HK-2 (cell line): ENCODE measurements around the gene COA1.
"Not testable (repeated sequence)": the region's sequence is repeated elsewhere in the genome, so short reads cannot be mapped to it uniquely, and the experiment has no call there.

Experiments used
- DNase-seq: peaks from one replicate; pipeline ENCODE4 v3.0.0-alpha.2; 2018; ENCODE audit not compliant: unreplicated experiment

Gene COA1

GRCh38 chr7:43689115-43689514, 40.2 kb downstream of the COA1 start:
- no peak for DNase-seq

GRCh38 chr7:43687866-43688265, 41.5 kb downstream of the COA1 start:
- DNase-seq, result not testable (repeated sequence)

GRCh38 chr7:43686991-43687390, 42.3 kb downstream of the COA1 start:
- no peak for DNase-seq

- DNase-seq, result no peak
These were observed 48.6 kb downstream of the COA1 start for GRCh38 chr7:43680736-43681135.

GRCh38 chr7:43679210-43680068, 49.9 kb downstream of the COA1 start:
- DNase-seq, result no peak

GRCh38 chr7:43678315-43678714, 51.0 kb downstream of the COA1 start:
- no peak for DNase-seq

DNA sequence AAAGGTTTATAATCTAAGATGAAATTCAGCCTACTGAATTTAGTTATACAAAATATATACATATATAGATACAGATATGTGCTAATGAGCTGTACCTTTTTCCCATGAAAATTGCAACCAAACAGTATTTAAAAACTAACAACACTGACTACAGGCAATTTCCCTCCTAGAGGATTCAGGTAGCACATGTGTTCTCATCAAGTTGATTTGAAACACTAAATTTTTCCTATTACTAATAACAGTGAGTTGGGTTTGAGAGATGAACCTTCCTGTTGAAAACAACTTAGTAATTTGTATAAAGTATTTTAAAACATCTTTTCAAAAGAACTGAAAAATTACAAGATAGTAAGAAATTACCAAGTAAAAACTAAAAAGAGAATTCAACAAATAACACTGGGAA, 51.5 kb downstream of the COA1 start:
- no peak for DNase-seq

DNA sequence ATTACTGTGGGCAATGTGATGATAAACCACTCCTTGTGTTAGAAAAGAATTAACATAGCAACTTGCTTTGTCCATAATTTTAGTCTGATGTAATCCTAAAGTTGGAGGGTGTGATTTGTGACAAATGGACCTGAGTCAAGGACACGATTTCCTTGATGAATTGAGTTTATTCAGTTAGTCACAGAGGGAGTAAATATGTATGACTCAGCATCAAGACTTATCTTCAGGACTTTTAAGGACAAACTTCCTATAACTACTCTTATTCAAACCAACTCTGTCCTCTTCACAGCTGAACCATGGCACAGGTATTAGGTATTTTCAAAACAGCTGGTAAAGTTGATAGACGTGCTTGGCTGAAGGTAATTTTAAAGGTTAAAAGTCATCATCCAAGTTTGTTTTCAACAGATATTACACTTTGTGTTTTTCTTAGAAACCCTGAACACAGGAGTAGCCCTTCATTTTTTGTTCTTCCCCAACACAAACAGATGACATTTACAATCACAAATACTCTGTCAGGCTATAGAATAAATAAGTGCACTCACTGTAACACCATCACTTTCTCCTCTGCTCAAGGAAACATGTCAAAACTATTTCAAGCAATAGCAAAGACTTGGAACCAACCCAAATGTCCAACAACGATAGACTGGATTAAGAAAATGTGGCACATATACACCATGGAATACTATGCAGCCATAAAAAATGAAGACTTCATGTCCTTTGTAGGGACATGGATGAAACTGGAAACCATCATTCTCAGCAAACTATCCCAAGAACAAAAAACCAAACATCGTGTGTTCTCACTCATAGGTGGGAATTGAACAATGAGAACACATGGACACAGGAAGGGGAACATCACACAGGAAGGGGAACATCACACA, 54.5 kb downstream of the COA1 start:
- DNase-seq, result no peak

- not testable (repeated sequence) for DNase-seq
These were observed 55.9 kb downstream of the COA1 start for GRCh38 chr7:43673243-43673976.

GRCh38 chr7:43671521-43671920, 57.8 kb downstream of the COA1 start:
- no peak for DNase-seq

DNA sequence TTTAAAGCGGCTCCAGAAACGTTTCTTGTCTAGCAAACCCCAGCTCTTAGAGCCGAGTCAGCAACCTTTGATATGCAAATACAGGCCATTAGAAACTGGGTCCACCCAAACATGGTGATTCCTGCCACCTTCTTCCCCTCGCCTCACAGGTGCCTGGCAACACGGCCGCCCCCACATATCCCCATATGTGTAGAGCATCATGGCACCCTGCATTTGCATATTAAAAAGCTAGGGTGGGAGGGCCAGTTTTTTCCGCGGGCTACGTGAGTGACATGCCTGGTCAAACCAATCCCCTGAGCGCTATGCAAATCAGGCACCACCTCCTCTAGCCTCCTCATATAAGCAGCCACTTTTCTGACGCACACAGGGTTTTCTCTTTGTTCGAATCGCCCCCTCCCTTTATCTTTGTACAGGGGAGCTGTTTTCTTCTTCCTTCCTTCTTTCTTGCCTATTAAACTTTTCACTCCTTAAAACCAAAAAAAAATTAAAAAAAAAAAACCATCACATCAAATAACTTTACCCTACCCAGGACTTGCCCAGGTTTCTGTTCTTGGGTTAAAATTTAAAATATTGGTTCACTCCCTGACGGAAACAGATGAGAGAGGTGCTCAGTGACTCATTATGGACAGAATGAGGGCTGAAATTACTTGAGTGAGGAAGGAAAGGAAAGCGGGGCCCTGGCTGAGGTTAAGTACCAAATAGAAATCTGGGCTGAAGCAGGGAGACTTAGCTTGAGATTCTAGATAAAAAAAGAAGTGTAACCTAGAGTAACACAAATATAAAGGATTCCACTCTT, 59.8 kb downstream of the COA1 start:
- DNase-seq, result no peak

DNA sequence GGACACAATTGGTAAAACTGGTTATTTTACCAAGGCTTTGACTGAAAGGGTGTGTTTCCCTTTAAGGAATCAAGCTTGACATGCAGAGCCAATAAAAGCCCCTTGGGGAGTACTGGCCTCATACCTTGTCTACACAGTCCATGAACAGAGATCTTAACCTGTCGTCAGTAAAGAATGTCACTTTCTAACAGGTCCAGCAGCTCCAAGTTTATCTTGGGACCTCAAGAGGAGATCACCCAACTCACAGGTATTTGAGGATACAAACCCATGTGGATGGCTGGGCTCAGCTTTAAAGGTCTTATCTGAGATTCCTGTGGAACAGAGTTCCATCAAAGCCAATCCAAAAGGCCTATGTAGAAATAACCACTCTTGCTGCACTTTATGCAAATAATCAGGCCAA, 61.3 kb downstream of the COA1 start:
- DNase-seq, result no peak

GRCh38 chr7:43666938-43667337, 62.4 kb downstream of the COA1 start:
- DNase-seq, result no peak

DNA sequence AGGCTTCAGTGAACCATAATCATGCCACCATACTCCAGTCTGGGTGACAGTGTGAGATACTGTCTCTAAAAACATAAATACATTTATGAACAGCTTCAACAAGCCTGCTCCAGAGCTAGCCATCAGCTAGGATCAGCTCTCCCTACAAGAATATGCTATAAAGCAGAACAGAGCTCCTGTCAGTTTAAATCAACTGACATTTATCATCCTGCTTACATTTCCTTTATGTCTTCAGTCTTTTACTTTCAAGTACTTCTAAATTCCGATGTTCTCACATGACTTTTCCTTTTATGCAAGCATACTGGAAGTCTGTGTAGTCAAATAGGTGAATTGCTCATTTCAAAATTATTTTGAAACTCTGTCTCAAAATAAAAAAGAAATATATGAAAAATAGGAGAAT, 64.6 kb downstream of the COA1 start:
- no peak for DNase-seq

- no peak for DNase-seq
These were observed 69.2 kb downstream of the COA1 start for GRCh38 chr7:43660141-43660540.

DNA sequence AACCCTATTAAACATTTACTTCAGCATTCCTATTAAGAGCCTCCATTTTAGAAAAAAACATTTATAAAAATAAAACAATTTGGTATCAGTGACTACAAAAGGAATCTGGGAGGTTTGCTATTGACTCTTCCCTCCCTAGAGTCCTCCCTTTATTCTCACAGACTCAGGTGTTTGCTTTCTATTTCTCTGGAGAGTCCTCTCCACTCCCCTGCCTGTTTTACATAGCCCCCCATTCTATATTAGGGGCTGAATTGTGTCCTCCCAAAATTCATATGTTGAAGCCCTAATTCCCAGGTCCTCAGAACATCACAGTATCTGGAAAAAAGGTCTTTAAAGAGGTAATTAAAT, 69.8 kb downstream of the COA1 start:
- DNase-seq, result no peak

- DNase-seq, result no peak
These were observed 70.4 kb downstream of the COA1 start for GRCh38 chr7:43658718-43659548.

DNA sequence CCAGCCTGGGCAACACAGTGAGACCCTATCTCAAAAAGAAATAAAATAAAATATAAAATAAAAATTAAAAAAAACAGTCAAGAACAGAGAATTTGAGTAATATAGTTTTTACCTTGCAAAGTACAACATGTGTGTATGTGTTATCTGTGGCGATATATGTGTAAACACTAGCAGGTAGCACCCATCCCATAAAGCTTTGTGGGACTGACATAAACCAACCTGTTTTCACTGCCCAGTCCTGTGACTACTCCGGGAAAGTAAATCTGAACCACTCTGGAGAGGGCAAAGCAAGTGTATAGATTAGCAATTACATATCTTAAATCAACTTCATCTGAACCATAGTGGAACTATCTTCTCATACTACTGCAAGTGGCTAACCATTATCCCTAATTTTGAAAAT, 72.3 kb downstream of the COA1 start:
- no peak for DNase-seq

DNA sequence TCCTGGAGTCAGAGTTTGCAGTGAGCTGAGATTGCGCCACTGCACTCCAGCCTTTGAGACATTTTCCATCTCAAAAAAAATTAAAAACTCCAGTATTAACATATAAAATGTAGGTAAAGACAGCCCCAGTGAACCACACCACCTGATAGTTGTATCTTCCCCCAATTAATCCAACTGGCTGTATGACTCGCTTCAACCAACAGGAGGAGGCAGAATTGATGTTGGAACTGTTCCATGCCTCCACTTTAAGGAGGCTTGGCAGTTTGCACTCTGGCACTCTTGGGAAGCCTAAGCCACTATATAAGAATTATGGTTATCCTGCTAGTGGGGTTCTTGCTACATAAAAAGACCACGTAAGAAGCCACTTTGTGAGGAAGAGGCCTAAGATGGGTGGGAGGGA, 73.7 kb downstream of the COA1 start:
- DNase-seq, result no peak

GRCh38 chr7:43653891-43654504, 75.3 kb downstream of the COA1 start:
- no peak for DNase-seq
